ENCODE measurements around the gene ADTRP.

ADTRP gene

GRCh38 chr6:11754625-11755271 lies 23.9 kb downstream of the ADTRP start:
- no peak for DNase-seq

DNA sequence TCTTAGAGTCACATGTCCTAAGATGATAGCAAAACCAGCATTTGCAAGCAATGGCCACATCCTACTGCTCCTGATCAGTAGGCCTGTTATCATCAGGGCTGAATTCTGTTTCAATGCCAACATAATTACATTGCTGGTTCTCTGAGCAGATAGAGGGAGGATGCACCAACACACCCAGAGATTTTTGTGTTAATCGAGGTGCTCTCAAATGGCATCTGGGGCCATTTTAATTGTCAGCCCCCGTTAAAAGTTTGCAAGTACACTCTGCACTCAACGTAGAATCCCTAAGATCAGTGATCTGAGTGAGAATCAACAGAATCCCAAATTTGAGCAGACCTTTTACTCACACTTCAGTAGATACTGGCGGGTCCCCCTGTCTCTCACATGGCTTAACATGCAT lies 24.8 kb downstream of the ADTRP start:
- no peak for DNase-seq

- DNase-seq = no peak
These were observed 26.2 kb downstream of the ADTRP start for GRCh38 chr6:11752360-11752759.

DNA sequence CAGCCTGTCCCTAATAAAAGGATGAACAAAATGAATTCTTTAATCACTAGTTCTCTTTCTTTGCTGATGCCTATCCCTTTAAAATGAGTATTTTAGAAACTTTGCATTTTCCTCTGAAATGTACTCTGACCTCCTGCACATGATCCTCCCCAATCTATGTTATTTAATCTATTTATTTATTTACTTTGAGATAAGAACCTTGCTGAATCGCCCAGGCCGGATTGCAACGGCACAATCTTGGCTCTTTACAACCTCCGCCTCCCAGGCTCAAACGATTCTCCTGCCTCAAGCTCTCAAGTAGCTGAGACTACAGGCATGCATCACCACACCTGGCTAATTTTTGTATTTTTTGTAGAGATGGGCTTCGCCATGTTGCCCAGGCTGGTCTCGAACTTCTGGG lies 27.9 kb downstream of the ADTRP start:
- DNase-seq = no peak

DNA sequence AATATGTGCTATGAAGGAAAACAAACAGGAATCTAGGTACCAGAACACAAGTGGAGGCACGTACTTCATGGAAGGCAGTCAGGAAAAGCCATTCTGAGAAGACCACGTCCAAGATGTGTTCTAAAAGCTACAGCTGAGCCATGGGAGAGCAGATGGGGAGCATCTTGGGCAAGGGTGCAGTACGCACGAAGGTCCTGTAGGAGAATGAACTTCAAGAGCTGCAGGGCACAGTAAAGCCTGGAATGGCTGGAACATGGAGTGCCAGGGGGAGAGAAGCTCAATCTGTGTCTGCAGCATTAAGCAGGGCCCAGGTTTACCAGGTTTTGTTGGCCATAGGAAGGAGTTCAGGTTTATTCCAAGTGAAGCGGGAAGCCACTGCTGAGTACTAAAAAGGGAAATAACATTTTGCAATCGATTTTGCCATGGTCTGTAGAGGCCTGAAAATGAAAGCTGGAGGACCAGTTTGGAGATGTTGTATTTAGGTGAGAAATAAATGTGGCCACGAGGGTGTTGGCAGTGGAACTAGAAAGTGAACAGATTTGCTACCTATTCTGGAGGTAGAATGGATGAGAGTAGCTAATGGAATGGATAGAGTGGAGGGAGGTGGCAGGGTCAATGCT lies 29.9 kb downstream of the ADTRP start:
- DNase-seq = no peak

GRCh38 chr6:11747021-11747420 lies 31.6 kb downstream of the ADTRP start:
- no peak for DNase-seq

- no peak for DNase-seq
These were observed 33.9 kb downstream of the ADTRP start for GRCh38 chr6:11744753-11745152.

GRCh38 chr6:11744101-11744500 lies 34.5 kb downstream of the ADTRP start:
- DNase-seq = no peak

DNA sequence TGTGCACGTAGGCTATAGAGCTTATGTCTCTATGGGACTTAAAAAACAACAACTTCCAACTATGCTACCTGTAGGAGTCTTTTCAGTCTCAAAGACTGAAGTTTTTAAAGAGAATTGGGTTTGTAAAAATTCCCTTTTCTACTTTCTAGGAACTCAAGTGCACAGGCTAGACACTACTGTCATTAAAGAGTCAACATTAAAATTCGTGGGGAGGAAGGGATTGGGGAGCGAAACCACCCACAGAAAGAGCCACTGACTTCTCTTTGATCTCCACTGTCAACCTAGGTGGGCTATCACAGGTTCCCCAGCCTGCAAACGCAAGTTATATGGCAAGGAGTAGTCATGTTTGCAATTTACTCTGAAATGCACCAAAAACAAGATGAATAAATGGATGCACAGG lies 37.7 kb downstream of the ADTRP start:
- no peak for DNase-seq

DNA sequence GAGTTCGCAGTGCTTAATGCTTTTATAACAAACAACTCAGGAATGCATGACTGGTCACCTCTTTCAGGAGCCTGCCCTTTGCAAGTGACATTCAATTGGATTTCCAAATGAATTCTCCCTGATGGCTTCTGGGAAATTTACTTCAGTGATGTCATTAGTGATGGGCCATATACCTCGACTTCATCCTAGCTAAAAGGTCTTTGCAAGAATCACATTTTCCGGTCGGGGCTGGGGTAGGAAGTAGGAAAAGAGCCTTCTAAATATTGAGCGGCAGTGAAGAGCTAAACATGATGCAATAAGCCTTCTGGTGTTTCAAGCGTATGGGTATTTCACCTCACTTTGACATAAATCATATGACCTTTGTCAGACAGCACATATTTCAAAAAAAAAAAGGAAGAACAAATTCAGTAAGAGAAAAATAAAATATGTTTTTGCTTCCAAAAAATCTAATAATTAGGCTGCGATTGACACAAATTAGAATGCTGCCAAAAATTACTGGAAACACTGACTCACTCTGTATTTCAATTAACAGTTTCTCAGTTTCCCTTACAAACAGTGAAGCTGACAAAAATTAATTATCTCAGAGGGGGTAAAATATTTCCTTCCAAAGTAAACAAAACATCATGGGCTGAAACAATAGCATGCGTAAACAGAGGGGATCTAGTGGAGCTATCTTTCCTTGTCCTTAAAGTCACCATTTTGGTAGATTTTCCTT lies 39.8 kb downstream of the ADTRP start:
- DNase-seq = no peak

GRCh38 chr6:11738234-11738633 lies 40.4 kb downstream of the ADTRP start:
- DNase-seq = no peak

- no peak for DNase-seq
These were observed 42.0 kb downstream of the ADTRP start for GRCh38 chr6:11736601-11737000.

GRCh38 chr6:11734861-11735613 lies 43.6 kb downstream of the ADTRP start:
- DNase-seq = no peak

DNA sequence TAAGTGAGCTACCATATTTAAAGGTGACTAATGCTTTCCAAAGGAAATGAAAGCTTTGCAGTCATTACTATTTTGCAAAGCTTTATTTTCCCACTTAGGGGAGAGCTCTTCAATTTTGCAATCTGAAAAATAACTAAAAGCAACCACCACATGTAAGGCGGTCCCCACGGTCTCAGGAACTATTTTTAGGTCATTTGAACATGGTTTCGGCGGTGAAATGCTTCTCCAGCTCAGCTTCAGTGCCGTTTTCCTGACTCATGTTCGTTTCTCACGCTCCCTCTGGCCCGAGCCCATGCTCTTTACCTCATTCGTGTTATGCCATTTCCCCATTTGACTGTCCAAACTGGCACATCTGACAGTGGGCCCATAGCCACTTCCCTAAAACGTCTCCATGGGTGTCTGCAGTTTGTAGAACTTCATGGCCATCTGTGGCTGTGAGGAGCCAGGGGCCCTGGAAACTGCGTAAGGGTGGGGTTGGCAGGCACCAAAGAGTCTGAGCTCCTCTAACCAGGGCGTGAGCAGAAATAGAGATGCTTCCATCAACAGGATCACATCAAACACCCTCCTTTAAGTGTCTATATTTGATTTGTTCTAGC lies 46.5 kb downstream of the ADTRP start:
- DNase-seq = peak; percentile 79

DNA sequence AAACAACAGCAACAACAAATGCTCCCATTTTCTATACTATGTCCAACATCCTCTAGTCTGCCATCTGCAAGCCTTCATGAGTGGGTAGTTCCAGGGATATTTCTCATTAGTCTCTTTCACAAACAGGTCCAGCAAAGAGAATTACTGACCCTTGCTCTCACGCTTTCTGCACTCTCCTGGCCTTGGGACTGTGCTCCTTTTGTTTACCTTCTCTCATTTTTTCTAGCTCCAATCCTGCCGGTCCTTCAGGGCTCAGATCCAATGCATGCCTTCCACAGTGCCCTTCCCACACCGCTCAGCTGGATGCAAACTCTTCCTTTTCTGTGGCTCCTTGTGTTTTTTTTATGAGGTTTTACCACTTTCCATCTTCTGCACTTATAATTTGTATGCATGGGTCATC lies 47.2 kb downstream of the ADTRP start:
- DNase-seq = no peak

- DNase-seq = no peak
These were observed 48.0 kb downstream of the ADTRP start for GRCh38 chr6:11730641-11731040.

GRCh38 chr6:11729076-11729475 lies 49.5 kb downstream of the ADTRP start:
- peak; percentile 78 for DNase-seq

DNA sequence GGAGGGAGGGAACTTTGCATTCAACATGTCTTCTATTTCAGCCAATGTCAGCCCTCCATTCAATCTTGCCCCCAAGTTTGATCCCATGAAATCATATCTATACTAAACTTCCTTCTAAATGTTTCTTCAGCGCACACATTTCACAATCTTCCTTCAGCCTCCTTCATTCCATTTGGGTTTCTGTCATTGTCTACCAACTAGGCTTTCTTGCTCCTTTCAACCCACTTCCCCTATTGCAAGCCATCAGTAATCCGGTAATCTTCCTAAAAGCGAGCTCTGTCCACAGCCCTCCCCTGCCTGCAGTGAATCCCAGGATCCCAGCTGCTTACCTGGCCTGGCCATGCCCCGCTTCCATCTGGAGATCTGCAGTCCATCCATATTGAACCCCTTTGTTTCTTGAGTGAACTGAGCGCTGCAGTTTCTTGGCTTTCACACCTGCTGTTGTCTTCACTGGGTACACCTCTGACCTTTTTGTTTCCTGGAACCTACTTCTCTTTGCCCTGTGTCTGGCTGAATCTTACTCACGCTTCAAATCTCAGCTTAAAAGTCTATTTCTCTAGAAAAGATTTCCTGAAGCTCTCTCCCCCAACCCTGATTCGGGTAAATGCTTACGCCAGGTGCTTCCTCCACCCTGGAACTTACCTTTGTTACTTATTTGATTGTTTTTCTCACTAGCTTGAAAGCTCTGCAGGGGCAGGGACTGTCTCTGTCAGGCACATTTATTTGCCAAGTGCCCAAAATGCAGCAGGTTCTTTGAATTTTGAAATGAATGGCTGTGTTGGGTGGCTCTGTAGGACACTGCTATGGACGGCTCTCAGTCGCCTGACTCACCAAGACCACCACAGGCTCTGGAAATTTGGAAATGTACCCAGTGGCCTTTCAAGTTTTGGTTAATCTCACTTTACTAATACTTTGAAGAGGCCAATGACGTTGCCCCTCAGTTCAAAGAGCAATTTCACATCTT lies 50.3 kb downstream of the ADTRP start:
- no peak for DNase-seq

- DNase-seq = no peak
These were observed 51.1 kb downstream of the ADTRP start for GRCh38 chr6:11727346-11727997.

GRCh38 chr6:11724286-11724685 lies 54.3 kb downstream of the ADTRP start:
- no peak for DNase-seq
